GM21619 (cell line): ENCODE results near the gene ARPC1A.
"Not testable (repeated sequence)": the region's sequence is repeated elsewhere in the genome, so short reads cannot be mapped to it uniquely, and the experiment has no call there.

Source experiments
- ATAC-seq: cut with Tn5 transposase; IDR thresholded peaks from one replicate; pipeline ENCODE4 v1.9.1; 2021; ENCODE audit not compliant: unreplicated experiment

The ARPC1A gene

GRCh38 chr7:99368750-99369389 lies 43.2 kb downstream of the ARPC1A start:
- no peak for ATAC-seq

- ATAC-seq: no peak
Measured at GRCh38 chr7:99369767-99370391, 44.2 kb downstream of the ARPC1A start.

GRCh38 chr7:99371376-99371920 lies 45.8 kb downstream of the ARPC1A start:
- no peak for ATAC-seq

GRCh38 chr7:99372275-99373090 lies 46.8 kb downstream of the ARPC1A start:
- ATAC-seq: no peak

GRCh38 chr7:99373091-99374066 lies 47.7 kb downstream of the ARPC1A start:
- no peak for ATAC-seq

- ATAC-seq: peak; percentile 46
Measured at GRCh38 chr7:99374111-99375064, 48.7 kb downstream of the ARPC1A start, which contains the start of gene ARPC1B. Gene ARPC1B, plus strand, starts transcription at chr7:99374730. Its CDS starts 10,985 bp downstream, at chr7:99385715.

GRCh38 chr7:99375070-99375807 lies 49.5 kb downstream of the ARPC1A start:
- ATAC-seq: peak; percentile 40

GRCh38 chr7:99379043-99379577 lies 53.4 kb downstream of the ARPC1A start:
- ATAC-seq: no peak

GRCh38 chr7:99379693-99380031 lies 54.0 kb downstream of the ARPC1A start:
- not testable (repeated sequence) for ATAC-seq

GRCh38 chr7:99380032-99380822 lies 54.5 kb downstream of the ARPC1A start:
- ATAC-seq: peak; percentile 33

- peak; percentile 75 for ATAC-seq
Measured at GRCh38 chr7:99380823-99381663, 55.3 kb downstream of the ARPC1A start.

- no peak for ATAC-seq
Measured at GRCh38 chr7:99381664-99382075, 56.0 kb downstream of the ARPC1A start.

- ATAC-seq: no peak
Measured at GRCh38 chr7:99383203-99383602, 57.5 kb downstream of the ARPC1A start.

GRCh38 chr7:99383791-99384370 lies 58.2 kb downstream of the ARPC1A start:
- ATAC-seq: no peak

GRCh38 chr7:99384523-99384922 lies 58.8 kb downstream of the ARPC1A start:
- no peak for ATAC-seq

- no peak for ATAC-seq
Measured at GRCh38 chr7:99385564-99385963, 59.9 kb downstream of the ARPC1A start.
